CD14-positive monocyte (primary cell): ENCODE results near the gene SCFD1. TPM values are rescaled to one million over a fixed set of nuclear protein-coding genes. Genes with fewer than 3 reads are reported as not detected.

Experiments used
- DNase-seq, 3 donors: peaks; one replicate each; pipeline ENCODE4 v3.0.0-alpha.2; 2011 to 2022
- H2AFZ ChIP-seq: 2 replicates; pipeline ENCODE4 v1.6.0; 2012; ENCODE audit warnings: mild to moderate bottlenecking, low read depth, low read length, inconsistent platforms; ENCODE audit not compliant: insufficient read depth, poor library complexity, severe bottlenecking
- H3K27ac ChIP-seq, 2 donors: 1 replicate in 1 of 2; 2 replicates in 1 of 2; pipeline ENCODE4 v1.5.1; 2012 to 2013; ENCODE audit warnings: low read length in 2 of 2, control low read depth in 1 of 2, inconsistent platforms in 1 of 2, low read depth in 1 of 2, mild to moderate bottlenecking in 1 of 2
- H3K27me3 ChIP-seq, 2 donors: one replicate each; pipeline versions ENCODE4 v1.6.0 to v1.6.1; 2011 to 2013; ENCODE audit warnings: low read length in 2 of 2; ENCODE audit not compliant: control insufficient read depth in 2 of 2, insufficient read depth in 2 of 2
- H3K36me3 ChIP-seq, 2 donors: replicated peaks in 1 of 2; 1 replicate in 1 of 2; 2 replicates in 1 of 2; pipeline versions ENCODE4 v1.5.1 to v1.6.1; 2012 to 2013; ENCODE audit warnings: low read length in 2 of 2, control low read depth in 1 of 2, inconsistent platforms in 1 of 2, mild to moderate bottlenecking in 1 of 2; ENCODE audit not compliant: insufficient read depth in 2 of 2, control insufficient read depth in 1 of 2
- H3K4me1 ChIP-seq, 2 donors: 1 replicate in 1 of 2; 2 replicates in 1 of 2; pipeline versions ENCODE4 v1.5.1 to v1.6.1; 2012 to 2013; ENCODE audit warnings: low read length in 2 of 2, control low read depth in 1 of 2, inconsistent platforms in 1 of 2, mild to moderate bottlenecking in 1 of 2, moderate library complexity in 1 of 2; ENCODE audit not compliant: insufficient read depth in 2 of 2, control insufficient read depth in 1 of 2
- H3K4me2 ChIP-seq: replicated peaks from 2 replicates; pipeline ENCODE3; 2012; ENCODE audit warnings: low read length, moderate library complexity, mild to moderate bottlenecking; ENCODE audit not compliant: poor library complexity, severe bottlenecking; ENCODE audit errors: extremely low read depth
- H3K4me3 ChIP-seq, 3 experiments: fragments of 200-600 bp in 1 of 3; sonication (generic) in 1 of 3; replicated peaks in 1 of 3; 1 replicate in 2 of 3; 2 replicates in 1 of 3; pipeline ENCODE4 v1.5.1; 2011 to 2013; ENCODE audit warnings: low read length in 3 of 3, mild to moderate bottlenecking in 3 of 3, control low read depth in 2 of 3, low read depth in 2 of 3, inconsistent platforms in 1 of 3, moderate library complexity in 1 of 3
- H3K79me2 ChIP-seq: 2 replicates; pipeline ENCODE4 v1.6.0; 2012; ENCODE audit warnings: mild to moderate bottlenecking, control low read depth, inconsistent platforms, low read length, moderate library complexity; ENCODE audit not compliant: insufficient read depth
- H3K9ac ChIP-seq: 2 replicates; pipeline ENCODE4 v1.6.0; 2017; ENCODE audit warnings: low read length, mild to moderate bottlenecking; ENCODE audit not compliant: insufficient read depth, poor library complexity, severe bottlenecking
- H3K9me3 ChIP-seq, 2 donors: replicated peaks in 1 of 2; 1 replicate in 1 of 2; 2 replicates in 1 of 2; pipeline versions ENCODE4 v1.5.1 to v1.6.1; 2012 to 2013; ENCODE audit warnings: low read length in 2 of 2, control low read depth in 1 of 2; ENCODE audit not compliant: control insufficient read depth in 1 of 2, insufficient read depth in 1 of 2
- H4K20me1 ChIP-seq: 2 replicates; pipeline ENCODE4 v1.6.0; 2012; ENCODE audit warnings: mild to moderate bottlenecking, low read length, control low read depth, moderate library complexity; ENCODE audit not compliant: insufficient read depth
- H3K27ac Mint-ChIP-seq, 7 donors: one replicate each; pipeline ENCODE4 v1.8.0; 2020; ENCODE audit warnings: mild to moderate bottlenecking in 7 of 7, mixed read lengths in 7 of 7, moderate library complexity in 6 of 7, inconsistent platforms in 2 of 7
- H3K27me3 Mint-ChIP-seq, 3 donors: one replicate each; pipeline ENCODE4 v1.8.0; 2021 to 2022; ENCODE audit warnings: low read depth in 3 of 3, mild to moderate bottlenecking in 3 of 3, mixed read lengths in 3 of 3, moderate library complexity in 3 of 3, inconsistent platforms in 1 of 3
- H3K36me3 Mint-ChIP-seq, 2 donors: one replicate each; pipeline ENCODE4 v1.8.0; 2020; ENCODE audit warnings: mixed read lengths in 2 of 2, inconsistent platforms in 1 of 2, mild to moderate bottlenecking in 1 of 2
- H3K4me1 Mint-ChIP-seq: one replicate; pipeline ENCODE4 v1.8.0; 2020; ENCODE audit warnings: mild to moderate bottlenecking, mixed read lengths
- H3K4me3 Mint-ChIP-seq, 2 donors: one replicate each; pipeline ENCODE4 v1.8.0; 2020; ENCODE audit warnings: mild to moderate bottlenecking in 2 of 2, mixed read lengths in 2 of 2, moderate library complexity in 1 of 2
- H3K9me3 Mint-ChIP-seq, 7 donors: one replicate each; pipeline ENCODE4 v1.8.0; 2020 to 2022; ENCODE audit warnings: mixed read lengths in 7 of 7, mild to moderate bottlenecking in 6 of 7, moderate library complexity in 6 of 7, inconsistent platforms in 2 of 7
- CTCF ChIP-seq: fragments of 200-600 bp; IDR thresholded peaks from one replicate; pipeline ENCODE4 v1.8.0; 2022; ENCODE audit warnings: antibody characterized with exemption, mild to moderate bottlenecking
- WGBS: methylation state at CpG from one replicate; pipeline ENCODE4 v1.1.5; 2013; ENCODE audit warnings: missing lambda C conversion rate; ENCODE audit not compliant: insufficient coverage; 5-methylcytosine and 5-hydroxymethylcytosine counted together
- intact Hi-C, 2 donors: fragments of 100-400 bp; cut with micrococcal nuclease; formaldehyde crosslinking; loops; one replicate each; pipeline versions ENCODE4 v1.15.0 to v1.15.1; 2023
- polyA plus RNA-seq, 3 donors: library from polyadenylated mRNA; depleted of rRNA in 1 of 3; unstranded in 2 of 3; stranded (reverse) in 1 of 3; fragments of 300-500 nt in 2 of 3; fragments of >200 nt in 1 of 3; fragmentation: Illumina TruSeq in 2 of 3; gene quantifications; 1 replicate in 2 of 3; 2 replicates in 1 of 3; pipeline ENCODE4 v1.2.3, GENCODE V29; 2012 to 2021

The SCFD1 gene
- polyA plus RNA-seq, 3 donors = 33.1 to 64.1 (median 44.9) TPM

- no peaks in the 10 kb centered on the region for H3K27me3 ChIP-seq
- intact Hi-C loops = no loop called here
- no peak overlapping the region for H3K27ac ChIP-seq
- H3K4me2 ChIP-seq = no peak overlapping the region
- H3K79me2 ChIP-seq = peaks cover 100% of the 10 kb centered on the region
- H3K9me3 ChIP-seq = no peaks in the 10 kb centered on the region
- H3K4me3 ChIP-seq = no peak overlapping the region
- no peak overlapping the region for H3K9ac ChIP-seq
- peaks cover 8% of the 10 kb centered on the region for H3K4me1 Mint-ChIP-seq
- H3K36me3 Mint-ChIP-seq = peaks cover 28 to 42% of the 10 kb centered on the region in 2 donors
- no peak for DNase-seq
- 86% methylated on average over 3 of the region's 7 CpGs for WGBS
- peaks cover 0 to 6% (median 2%) of the 10 kb centered on the region in 7 donors for H3K9me3 Mint-ChIP-seq
- H3K4me1 ChIP-seq = peaks cover 6 to 7% of the 10 kb centered on the region in 2 donors
- H3K27ac Mint-ChIP-seq = no peak overlapping the region
- peaks cover 3 to 27% of the 10 kb centered on the region in 2 donors for H3K36me3 ChIP-seq
- no peak for TF ChIP-seq CTCF
- H3K4me3 Mint-ChIP-seq = no peak overlapping the region
- H4K20me1 ChIP-seq = peaks cover 17% of the 10 kb centered on the region
- H2AFZ ChIP-seq = no peak overlapping the region
- no peaks in the 10 kb centered on the region for H3K27me3 Mint-ChIP-seq
Observed at GRCh38 chr14:30581283-30581625, 40.9 kb upstream of the SCFD1 start.

GRCh38 chr14:30582376-30582775, 39.7 kb upstream of the SCFD1 start:
- Histone ChIP-seq H3K4me1 (peaks cover 3 to 4% of the 10 kb centered on the region in 2 donors), H3K4me2 (no peak overlapping the region), H3K27me3 (no peaks in the 10 kb centered on the region), H3K9me3 (no peaks in the 10 kb centered on the region), H3K27ac (no peak overlapping the region), H3K9ac (no peak overlapping the region), H3K36me3 (peaks cover 4 to 37% of the 10 kb centered on the region in 2 donors), H3K79me2 (peaks cover 96% of the 10 kb centered on the region), H2AFZ (no peak overlapping the region), H3K4me3 (no peak overlapping the region), H4K20me1 (peaks cover 17% of the 10 kb centered on the region)
- no CpG with 5 or more reads among the region's 1 CpG for WGBS
- peaks cover 32 to 48% of the 10 kb centered on the region in 2 donors for H3K36me3 Mint-ChIP-seq
- no peaks in the 10 kb centered on the region for H3K27me3 Mint-ChIP-seq
- no peak for DNase-seq
- intact Hi-C loops = no loop called here
- TF ChIP-seq CTCF = no peak
- peaks cover 3% of the 10 kb centered on the region for H3K4me1 Mint-ChIP-seq
- H3K4me3 Mint-ChIP-seq = no peak overlapping the region
- peak overlapping the region in 2 of 7 donors; percentile 35 to 58 for H3K27ac Mint-ChIP-seq
- H3K9me3 Mint-ChIP-seq = peaks cover 0 to 6% (median 2%) of the 10 kb centered on the region in 7 donors
